IMR-90 (cell line): Measurements from ENCODE around the gene FOXC1.

Experiments
- BHLHE40 ChIP-seq: fragments of 150-350 bp; IDR thresholded peaks from 2 replicates; pipeline ENCODE4 v1.6.1; 2016; ENCODE audit warnings: mild to moderate bottlenecking, low read depth, low read length
- CTCF ChIP-seq: conservative IDR thresholded peaks from 2 replicates; pipeline ENCODE4 v1.5.1; 2012; ENCODE audit warnings: mild to moderate bottlenecking, low read depth, low read length, improper control_type of control experiment
- MAZ ChIP-seq: IDR thresholded peaks from 2 replicates; pipeline ENCODE4 v1.6.1; 2012; ENCODE audit warnings: low read depth, mild to moderate bottlenecking, low read length, improper control_type of control experiment, moderate library complexity, borderline replicate concordance
- POLR2A ChIP-seq: IDR thresholded peaks from 2 replicates; pipeline ENCODE4 v1.6.1; 2012; ENCODE audit warnings: mild to moderate bottlenecking, low read depth, low read length
- RCOR1 ChIP-seq: IDR thresholded peaks from 2 replicates; pipeline ENCODE4 v1.6.1; 2012; ENCODE audit warnings: mild to moderate bottlenecking, low read length, improper control_type of control experiment; ENCODE audit not compliant: insufficient replicate concordance
- RFX5 ChIP-seq: IDR thresholded peaks from 2 replicates; pipeline ENCODE4 v1.8.0; 2012; ENCODE audit warnings: low read depth, mild to moderate bottlenecking, low read length, moderate library complexity

GRCh38 chr6:1600063-1600763 lies 9.5 kb upstream of the FOXC1 start:
- TF ChIP-seq CTCF (no peak), MAZ (no peak), BHLHE40 (no peak), POLR2A (no peak), RFX5 (no peak), RCOR1 (no peak)
